Fibroblast of lung (primary cell): Measurements from ENCODE around the gene RUNX1. TPM values are rescaled to one million over a fixed set of nuclear protein-coding genes. Genes with fewer than 3 reads are reported as not detected.

Source experiments
- DNase-seq, 2 donors: peaks; one replicate each; pipeline versions ENCODE4 v3.0.0 to v3.0.0-alpha.2; 2010; ENCODE audit warnings: low read depth in 2 of 2
- H2AFZ ChIP-seq: 2 replicates; pipeline ENCODE4 v1.5.1; 2012; ENCODE audit warnings: low read length, control low read depth, inconsistent platforms
- H3K27ac ChIP-seq: 2 replicates; pipeline ENCODE4 v1.5.1; 2011; ENCODE audit warnings: low read length, control low read depth; ENCODE audit not compliant: insufficient read depth
- H3K27me3 ChIP-seq: 2 replicates; pipeline ENCODE4 v1.5.1; 2011; ENCODE audit warnings: mild to moderate bottlenecking, low read length; ENCODE audit not compliant: control insufficient read depth, insufficient read depth
- H3K36me3 ChIP-seq: 2 replicates; pipeline ENCODE4 v1.5.1; 2011; ENCODE audit warnings: low read length; ENCODE audit not compliant: control insufficient read depth, insufficient read depth
- H3K4me1 ChIP-seq: 2 replicates; pipeline ENCODE4 v1.5.1; 2011; ENCODE audit warnings: low read length; ENCODE audit not compliant: control insufficient read depth, insufficient read depth; ENCODE audit errors: extremely low read depth
- H3K4me2 ChIP-seq: 2 replicates; pipeline ENCODE4 v1.5.1; 2011; ENCODE audit warnings: low read length, control low read depth; ENCODE audit not compliant: insufficient read depth; ENCODE audit errors: extremely low read depth
- H3K4me3 ChIP-seq, 4 experiments: fragments of 200-600 bp in 1 of 4; sonication (generic) in 1 of 4; replicated peaks in 1 of 4; 2 replicates each; pipeline ENCODE4 v1.5.1; 2011 to 2016; ENCODE audit warnings: low read length in 4 of 4, low read depth in 3 of 4, mild to moderate bottlenecking in 3 of 4, control low read depth in 2 of 4, inconsistent platforms in 1 of 4, mixed read lengths in 1 of 4; ENCODE audit not compliant: insufficient read depth in 1 of 4; ENCODE audit errors: control extremely low read depth in 1 of 4
- H3K79me2 ChIP-seq: 2 replicates; pipeline ENCODE4 v1.5.1; 2012; ENCODE audit warnings: mild to moderate bottlenecking, low read length, inconsistent platforms; ENCODE audit not compliant: control insufficient read depth, insufficient read depth
- H3K9ac ChIP-seq: 2 replicates; pipeline ENCODE4 v1.5.1; 2011; ENCODE audit warnings: mild to moderate bottlenecking, low read length, control low read depth; ENCODE audit not compliant: insufficient read depth
- H3K9me3 ChIP-seq: 2 replicates; pipeline ENCODE4 v1.5.1; 2012; ENCODE audit warnings: low read depth, low read length; ENCODE audit not compliant: control insufficient read depth, insufficient read depth
- H4K20me1 ChIP-seq: 2 replicates; pipeline ENCODE4 v1.5.1; 2011; ENCODE audit warnings: low read length; ENCODE audit not compliant: control insufficient read depth, insufficient read depth; ENCODE audit errors: extremely low read depth
- CTCF ChIP-seq, 2 donors: IDR thresholded peaks in 1 of 2; conservative IDR thresholded peaks in 1 of 2; 1 replicate in 1 of 2; 2 replicates in 1 of 2; pipeline ENCODE4 v1.5.1; 2011 to 2012; ENCODE audit warnings: low read length in 2 of 2, control low read depth in 1 of 2, inconsistent platforms in 1 of 2, low read depth in 1 of 2, mild to moderate bottlenecking in 1 of 2
- EZH2 ChIP-seq: IDR thresholded peaks from 2 replicates; pipeline ENCODE4 v1.5.1; 2012; ENCODE audit warnings: low read length, control low read depth, mild to moderate bottlenecking; ENCODE audit errors: missing control alignments
- polyA plus RNA-seq, 2 donors: library from polyadenylated mRNA; depleted of rRNA in 1 of 2; stranded (reverse) in 1 of 2; unstranded in 1 of 2; fragments of >200 nt; gene quantifications; 2 replicates each; pipeline ENCODE4 v1.2.1, GENCODE V29; 2011 to 2012; ENCODE audit warnings: missing spikeins in 1 of 2
- total RNA-seq: library from RNA; depleted of rRNA; stranded (reverse); fragments of >200 nt; gene quantifications from 2 replicates; pipeline ENCODE4 v1.2.1, GENCODE V29; 2014

The RUNX1 gene
- total and polyA plus RNA-seq, 2 donors (not counting 1 experiment from before 2014, with no cell fraction given) = 23.1 to 41.6 TPM

- peaks cover 24% of the 10 kb centered on the region for H3K4me1 ChIP-seq
- H3K36me3 ChIP-seq = peaks cover 15% of the 10 kb centered on the region
- H3K9me3 ChIP-seq = no peaks in the 10 kb centered on the region
- peak; percentile 93 to 95 for DNase-seq
- H4K20me1 ChIP-seq = peaks cover 1% of the 10 kb centered on the region
- H2AFZ ChIP-seq = no peak overlapping the region
- H3K27ac ChIP-seq = peak overlapping the region; percentile 59
- no peak overlapping the region for H3K9ac ChIP-seq
- TF ChIP-seq EZH2 (no peak), CTCF (conservative IDR thresholded peaks at IDR 0.05 in 1 of 2, IDR thresholded peaks at IDR 0.05 in 1 of 2; ENCODE audit: low read depth in 1 of 2, low read length in 2 of 2) (no peak)
- peaks cover 83% of the 10 kb centered on the region for H3K79me2 ChIP-seq
- H3K4me2 ChIP-seq = peak overlapping the region; percentile 15
- H3K27me3 ChIP-seq = no peaks in the 10 kb centered on the region
- H3K4me3 ChIP-seq = peak overlapping the region in 1 of 4 experiments; percentile 5
Measured at GRCh38 chr21:34845521-34846451, 203.3 kb downstream of the RUNX1 start.

DNA sequence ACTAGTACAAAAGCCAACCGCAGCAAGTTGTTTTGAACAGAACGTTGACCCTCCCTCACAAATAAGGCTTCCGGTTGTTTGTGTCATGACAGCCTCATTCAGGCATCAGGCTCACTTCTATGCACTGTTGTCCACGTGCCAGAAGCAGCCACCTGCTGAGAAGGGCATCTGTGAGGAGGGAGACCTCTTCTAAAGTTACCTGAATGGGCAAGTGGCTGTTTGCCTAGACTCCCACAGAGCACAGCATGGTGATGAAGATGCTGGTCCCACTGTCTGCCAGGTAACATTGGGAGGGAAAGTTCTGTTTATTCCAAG is 204.2 kb downstream of the RUNX1 start:
- Histone ChIP-seq H4K20me1 (peaks cover 2% of the 10 kb centered on the region), H3K4me3 (no peak overlapping the region), H3K4me2 (no peak overlapping the region), H3K9me3 (no peaks in the 10 kb centered on the region), H3K4me1 (peaks cover 24% of the 10 kb centered on the region), H3K9ac (no peak overlapping the region), H3K27me3 (no peaks in the 10 kb centered on the region), H3K27ac (peak overlapping the region; percentile 34), H2AFZ (no peak overlapping the region), H3K79me2 (peaks cover 85% of the 10 kb centered on the region), H3K36me3 (peaks cover 15% of the 10 kb centered on the region)
- TF ChIP-seq EZH2 (no peak), CTCF (conservative IDR thresholded peaks at IDR 0.05 in 1 of 2, IDR thresholded peaks at IDR 0.05 in 1 of 2; ENCODE audit: low read depth in 1 of 2, low read length in 2 of 2) (no peak)
- DNase-seq = no peak

- Histone ChIP-seq H3K27ac (peak overlapping the region; percentile 31), H3K4me1 (peaks cover 27% of the 10 kb centered on the region), H3K4me3 (no peak overlapping the region), H3K4me2 (no peak overlapping the region), H3K79me2 (peaks cover 88% of the 10 kb centered on the region), H3K27me3 (no peaks in the 10 kb centered on the region), H4K20me1 (peaks cover 2% of the 10 kb centered on the region), H3K9me3 (no peaks in the 10 kb centered on the region), H2AFZ (no peak overlapping the region), H3K36me3 (peaks cover 20% of the 10 kb centered on the region), H3K9ac (no peak overlapping the region)
- TF ChIP-seq CTCF (conservative IDR thresholded peaks at IDR 0.05 in 1 of 2, IDR thresholded peaks at IDR 0.05 in 1 of 2; ENCODE audit: low read depth in 1 of 2, low read length in 2 of 2) (no peak), EZH2 (no peak)
- DNase-seq = peak in 1 of 2 donors; percentile 39
Measured at GRCh38 chr21:34844013-34844923, 204.8 kb downstream of the RUNX1 start.
